DND-41 (cell line): ENCODE measurements around the gene R3HDM1.

Experiments
- EZH2 ChIP-seq: IDR thresholded peaks from 3 replicates; pipeline ENCODE4 v1.6.1; 2012; ENCODE audit warnings: borderline replicate concordance, low read depth, mild to moderate bottlenecking, moderate library complexity, low read length, inconsistent platforms; ENCODE audit not compliant: severe bottlenecking
- TF ChIP-seq, protein P1 (sequence below): IDR thresholded peaks from 2 replicates; pipeline ENCODE4 v1.5.1; 2012; ENCODE audit warnings: borderline replicate concordance, low read length, moderate library complexity, mild to moderate bottlenecking; ENCODE audit not compliant: poor library complexity, severe bottlenecking; ENCODE audit errors: extremely low read depth

DNA sequence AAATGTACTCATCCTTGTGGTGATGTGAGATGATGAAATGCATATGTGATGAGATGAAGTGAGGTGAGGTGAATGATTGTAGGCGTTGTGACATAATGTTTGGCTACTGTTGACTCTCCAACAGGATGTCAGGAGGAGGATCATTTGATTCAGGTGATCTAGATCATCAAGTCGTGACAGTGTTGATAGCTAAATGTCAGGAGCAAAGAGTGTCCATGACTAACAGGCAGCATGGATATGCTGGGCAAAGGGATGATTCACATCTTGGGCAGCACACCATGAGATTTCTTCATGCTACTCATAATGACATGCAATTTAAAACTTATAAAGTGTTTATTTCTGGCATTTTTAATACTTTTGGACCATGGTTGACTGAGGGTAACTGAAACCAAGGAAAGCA lies 170.2 kb downstream of the R3HDM1 start:
- no peak for TF ChIP-seq EZH2
- TF ChIP-seq, protein P1, sequence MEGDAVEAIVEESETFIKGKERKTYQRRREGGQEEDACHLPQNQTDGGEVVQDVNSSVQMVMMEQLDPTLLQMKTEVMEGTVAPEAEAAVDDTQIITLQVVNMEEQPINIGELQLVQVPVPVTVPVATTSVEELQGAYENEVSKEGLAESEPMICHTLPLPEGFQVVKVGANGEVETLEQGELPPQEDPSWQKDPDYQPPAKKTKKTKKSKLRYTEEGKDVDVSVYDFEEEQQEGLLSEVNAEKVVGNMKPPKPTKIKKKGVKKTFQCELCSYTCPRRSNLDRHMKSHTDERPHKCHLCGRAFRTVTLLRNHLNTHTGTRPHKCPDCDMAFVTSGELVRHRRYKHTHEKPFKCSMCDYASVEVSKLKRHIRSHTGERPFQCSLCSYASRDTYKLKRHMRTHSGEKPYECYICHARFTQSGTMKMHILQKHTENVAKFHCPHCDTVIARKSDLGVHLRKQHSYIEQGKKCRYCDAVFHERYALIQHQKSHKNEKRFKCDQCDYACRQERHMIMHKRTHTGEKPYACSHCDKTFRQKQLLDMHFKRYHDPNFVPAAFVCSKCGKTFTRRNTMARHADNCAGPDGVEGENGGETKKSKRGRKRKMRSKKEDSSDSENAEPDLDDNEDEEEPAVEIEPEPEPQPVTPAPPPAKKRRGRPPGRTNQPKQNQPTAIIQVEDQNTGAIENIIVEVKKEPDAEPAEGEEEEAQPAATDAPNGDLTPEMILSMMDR, result no peak
